HL-60 (cell line): ENCODE results near the gene GAPDHS.

ENCODE experiments used
- TF ChIP-seq, protein P1 (sequence below): IDR thresholded peaks from one replicate; pipeline ENCODE4 v1.5.1; 2011; ENCODE audit warnings: low read length, control low read depth, inconsistent platforms; ENCODE audit not compliant: insufficient read depth
- TF ChIP-seq, protein P2 (sequence below): IDR thresholded peaks from 2 replicates; pipeline ENCODE4 v1.6.1; 2012; ENCODE audit warnings: low read depth; ENCODE audit not compliant: insufficient replicate concordance

DNA sequence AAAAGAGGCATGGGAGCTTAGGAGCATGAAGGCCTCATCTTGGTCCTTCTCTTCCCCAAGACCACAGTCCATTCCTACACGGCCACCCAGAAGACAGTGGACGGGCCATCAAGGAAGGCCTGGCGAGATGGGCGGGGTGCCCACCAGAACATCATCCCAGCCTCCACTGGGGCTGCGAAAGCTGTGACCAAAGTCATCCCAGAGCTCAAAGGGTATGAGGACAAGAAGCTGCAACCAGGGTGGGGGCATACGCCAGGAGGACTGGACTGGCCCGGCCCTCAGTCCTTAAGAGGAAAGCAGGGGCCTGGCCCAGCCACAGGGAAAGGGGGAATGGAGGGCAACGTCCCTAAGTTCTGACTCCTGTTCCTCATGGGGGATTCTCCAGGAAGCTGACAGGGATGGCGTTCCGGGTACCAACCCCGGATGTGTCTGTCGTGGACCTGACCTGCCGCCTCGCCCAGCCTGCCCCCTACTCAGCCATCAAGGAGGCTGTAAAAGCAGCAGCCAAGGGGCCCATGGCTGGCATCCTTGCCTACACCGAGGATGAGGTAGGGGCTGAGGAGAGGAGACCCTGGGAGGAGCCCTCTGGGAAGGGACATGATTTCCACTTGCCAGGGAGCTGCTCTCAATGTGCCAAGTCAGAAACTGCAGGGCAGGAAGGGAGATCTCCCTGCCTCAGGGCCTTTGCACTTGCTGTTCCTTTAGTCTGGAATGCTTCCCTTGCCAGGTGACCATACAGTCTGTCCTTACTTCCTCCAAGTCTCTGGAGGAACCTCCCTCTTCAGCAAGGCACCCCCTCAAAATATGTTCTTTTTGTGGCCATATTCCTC lies 10.2 kb downstream of the GAPDHS start:
- TF ChIP-seq, protein P1, sequence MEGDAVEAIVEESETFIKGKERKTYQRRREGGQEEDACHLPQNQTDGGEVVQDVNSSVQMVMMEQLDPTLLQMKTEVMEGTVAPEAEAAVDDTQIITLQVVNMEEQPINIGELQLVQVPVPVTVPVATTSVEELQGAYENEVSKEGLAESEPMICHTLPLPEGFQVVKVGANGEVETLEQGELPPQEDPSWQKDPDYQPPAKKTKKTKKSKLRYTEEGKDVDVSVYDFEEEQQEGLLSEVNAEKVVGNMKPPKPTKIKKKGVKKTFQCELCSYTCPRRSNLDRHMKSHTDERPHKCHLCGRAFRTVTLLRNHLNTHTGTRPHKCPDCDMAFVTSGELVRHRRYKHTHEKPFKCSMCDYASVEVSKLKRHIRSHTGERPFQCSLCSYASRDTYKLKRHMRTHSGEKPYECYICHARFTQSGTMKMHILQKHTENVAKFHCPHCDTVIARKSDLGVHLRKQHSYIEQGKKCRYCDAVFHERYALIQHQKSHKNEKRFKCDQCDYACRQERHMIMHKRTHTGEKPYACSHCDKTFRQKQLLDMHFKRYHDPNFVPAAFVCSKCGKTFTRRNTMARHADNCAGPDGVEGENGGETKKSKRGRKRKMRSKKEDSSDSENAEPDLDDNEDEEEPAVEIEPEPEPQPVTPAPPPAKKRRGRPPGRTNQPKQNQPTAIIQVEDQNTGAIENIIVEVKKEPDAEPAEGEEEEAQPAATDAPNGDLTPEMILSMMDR: no peak
- TF ChIP-seq, protein P2, sequence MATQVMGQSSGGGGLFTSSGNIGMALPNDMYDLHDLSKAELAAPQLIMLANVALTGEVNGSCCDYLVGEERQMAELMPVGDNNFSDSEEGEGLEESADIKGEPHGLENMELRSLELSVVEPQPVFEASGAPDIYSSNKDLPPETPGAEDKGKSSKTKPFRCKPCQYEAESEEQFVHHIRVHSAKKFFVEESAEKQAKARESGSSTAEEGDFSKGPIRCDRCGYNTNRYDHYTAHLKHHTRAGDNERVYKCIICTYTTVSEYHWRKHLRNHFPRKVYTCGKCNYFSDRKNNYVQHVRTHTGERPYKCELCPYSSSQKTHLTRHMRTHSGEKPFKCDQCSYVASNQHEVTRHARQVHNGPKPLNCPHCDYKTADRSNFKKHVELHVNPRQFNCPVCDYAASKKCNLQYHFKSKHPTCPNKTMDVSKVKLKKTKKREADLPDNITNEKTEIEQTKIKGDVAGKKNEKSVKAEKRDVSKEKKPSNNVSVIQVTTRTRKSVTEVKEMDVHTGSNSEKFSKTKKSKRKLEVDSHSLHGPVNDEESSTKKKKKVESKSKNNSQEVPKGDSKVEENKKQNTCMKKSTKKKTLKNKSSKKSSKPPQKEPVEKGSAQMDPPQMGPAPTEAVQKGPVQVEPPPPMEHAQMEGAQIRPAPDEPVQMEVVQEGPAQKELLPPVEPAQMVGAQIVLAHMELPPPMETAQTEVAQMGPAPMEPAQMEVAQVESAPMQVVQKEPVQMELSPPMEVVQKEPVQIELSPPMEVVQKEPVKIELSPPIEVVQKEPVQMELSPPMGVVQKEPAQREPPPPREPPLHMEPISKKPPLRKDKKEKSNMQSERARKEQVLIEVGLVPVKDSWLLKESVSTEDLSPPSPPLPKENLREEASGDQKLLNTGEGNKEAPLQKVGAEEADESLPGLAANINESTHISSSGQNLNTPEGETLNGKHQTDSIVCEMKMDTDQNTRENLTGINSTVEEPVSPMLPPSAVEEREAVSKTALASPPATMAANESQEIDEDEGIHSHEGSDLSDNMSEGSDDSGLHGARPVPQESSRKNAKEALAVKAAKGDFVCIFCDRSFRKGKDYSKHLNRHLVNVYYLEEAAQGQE: no peak
